Hematopoietic multipotent progenitor cell treated with erythropoietin and hydrocortisone succinate and interleukin-3 and kit ligand, for 17 days (in vitro differentiated cells): ENCODE results near the gene CLEC16A.

Source experiments
- DNase-seq: peaks from one replicate; pipeline ENCODE4 v3.0.0-alpha.2; 2015; ENCODE audit warnings: low spot score

The CLEC16A gene

GRCh38 chr16:11159282-11159681 is 214.9 kb downstream of the CLEC16A start:
- no peak for DNase-seq

DNA sequence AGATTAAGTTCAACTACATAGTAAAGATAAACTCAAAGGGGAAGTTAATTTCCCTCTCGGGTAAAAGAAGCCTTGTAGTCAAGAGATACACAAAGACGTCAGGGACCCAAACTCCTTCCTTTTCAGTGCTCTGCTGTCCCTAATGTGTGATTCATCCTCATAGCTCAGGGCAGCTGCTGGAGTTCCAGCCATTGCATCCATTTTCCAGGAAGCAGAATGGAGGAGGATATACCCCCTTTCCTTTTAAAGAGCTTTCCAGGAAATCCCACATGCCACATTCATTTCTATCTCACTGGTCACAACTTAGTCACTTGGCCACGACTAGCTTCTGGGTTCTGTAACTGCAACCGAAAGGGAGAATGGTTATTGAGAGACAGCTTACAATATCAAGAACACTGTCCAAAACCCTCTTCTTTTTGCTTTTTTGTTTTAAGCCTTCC is 216.3 kb downstream of the CLEC16A start:
- DNase-seq, result no peak

DNA sequence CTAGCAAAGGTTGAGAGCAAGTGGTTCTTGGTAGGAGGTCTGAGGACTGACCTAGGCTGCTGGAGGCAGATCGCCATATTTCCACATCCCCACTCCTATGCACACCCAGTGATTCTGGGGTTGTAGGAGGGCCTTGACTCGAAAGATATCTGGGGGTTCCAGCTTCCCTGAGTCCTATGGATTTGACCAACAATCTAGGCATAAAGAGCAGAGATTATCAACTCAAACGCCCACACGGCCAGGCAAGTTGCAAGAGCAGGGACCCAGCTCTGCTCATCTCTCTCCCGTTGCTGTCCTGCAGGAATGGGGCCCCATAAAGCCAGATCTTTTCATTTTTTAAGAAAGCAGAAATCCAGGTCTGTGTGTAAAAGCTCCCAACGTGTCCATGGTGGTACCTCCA is 217.1 kb downstream of the CLEC16A start:
- no peak for DNase-seq

- DNase-seq, result no peak
Measured at GRCh38 chr16:11161974-11162373, 217.6 kb downstream of the CLEC16A start.

DNA sequence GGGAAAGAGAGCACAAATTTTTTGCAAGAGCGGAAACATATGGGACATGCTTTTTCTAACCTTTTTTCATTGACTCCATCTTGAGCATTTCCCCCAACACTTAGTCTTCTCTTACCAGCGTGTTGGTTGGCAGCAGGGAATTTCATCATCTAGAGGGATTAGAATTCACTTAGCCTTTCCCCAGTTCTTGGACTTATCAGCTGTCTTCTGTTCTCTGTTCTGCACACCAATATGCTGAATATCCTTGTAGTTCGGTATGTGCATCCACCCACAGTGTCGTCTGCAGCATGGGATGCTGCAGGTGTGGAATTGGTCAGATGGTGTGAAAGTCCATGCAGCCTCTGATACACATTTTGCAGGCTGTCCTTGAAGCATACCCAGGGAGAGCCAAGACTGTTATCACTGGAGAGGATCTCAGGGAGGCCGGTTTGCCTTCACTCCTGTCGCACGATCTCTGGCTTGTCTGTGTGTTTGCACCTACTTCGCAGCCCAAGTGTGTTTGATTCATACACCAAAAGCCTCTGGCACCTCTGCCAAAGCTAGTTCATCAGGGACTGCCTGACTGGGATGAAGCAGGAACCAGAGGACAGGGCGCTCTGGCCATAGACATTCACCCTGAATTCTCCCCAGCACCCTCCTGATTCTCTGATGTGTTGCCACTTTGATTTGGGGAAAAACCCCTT is 218.4 kb downstream of the CLEC16A start:
- DNase-seq, result no peak

- no peak for DNase-seq
Measured at GRCh38 chr16:11163761-11164261, 219.4 kb downstream of the CLEC16A start.

DNA sequence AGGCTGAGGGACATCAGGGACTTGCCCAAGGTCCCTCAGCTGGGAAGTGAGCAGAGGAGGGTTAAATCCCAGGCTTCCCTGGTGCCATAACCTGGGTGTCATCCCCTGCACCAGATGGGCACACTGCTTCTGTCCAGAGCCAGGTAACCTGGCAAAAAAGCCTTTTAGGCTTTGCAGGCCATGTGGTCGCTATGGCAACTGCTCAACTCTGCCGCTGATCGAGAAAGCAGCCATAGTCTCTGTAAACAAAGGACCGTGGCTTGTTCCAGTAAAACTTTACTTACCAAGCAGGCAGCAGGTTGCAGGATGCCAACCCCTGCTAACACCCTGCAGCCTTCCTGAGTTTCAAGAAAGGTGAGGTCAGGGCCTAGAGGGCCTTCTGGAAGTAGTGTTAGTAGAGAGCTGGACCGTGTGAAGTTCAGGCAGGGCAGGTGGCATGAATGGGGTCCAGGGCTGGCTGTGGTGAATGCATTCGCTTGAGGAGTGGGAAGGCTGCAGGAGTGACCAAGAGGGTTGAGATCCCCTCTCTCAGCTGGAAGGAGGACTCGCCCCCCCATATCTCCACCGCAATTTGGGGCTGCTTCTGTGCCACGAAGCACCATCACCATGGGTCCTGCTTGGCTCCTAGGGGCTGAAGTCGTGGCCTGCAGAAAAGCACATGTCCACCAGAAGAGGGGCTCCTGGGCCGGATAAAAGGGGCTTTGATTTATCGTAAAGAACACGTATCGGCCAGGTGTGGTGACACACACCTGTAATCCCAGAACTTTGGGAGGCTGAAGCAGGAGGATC is 220.3 kb downstream of the CLEC16A start:
- DNase-seq, result no peak

GRCh38 chr16:11165349-11165748 is 221.0 kb downstream of the CLEC16A start:
- DNase-seq, result no peak

- DNase-seq, result no peak
Measured at GRCh38 chr16:11165894-11166665, 221.7 kb downstream of the CLEC16A start.

- DNase-seq, result no peak
Measured at GRCh38 chr16:11167581-11167980, 223.2 kb downstream of the CLEC16A start.

GRCh38 chr16:11168386-11169051 is 224.2 kb downstream of the CLEC16A start:
- no peak for DNase-seq

GRCh38 chr16:11169641-11170040 is 225.3 kb downstream of the CLEC16A start:
- no peak for DNase-seq

DNA sequence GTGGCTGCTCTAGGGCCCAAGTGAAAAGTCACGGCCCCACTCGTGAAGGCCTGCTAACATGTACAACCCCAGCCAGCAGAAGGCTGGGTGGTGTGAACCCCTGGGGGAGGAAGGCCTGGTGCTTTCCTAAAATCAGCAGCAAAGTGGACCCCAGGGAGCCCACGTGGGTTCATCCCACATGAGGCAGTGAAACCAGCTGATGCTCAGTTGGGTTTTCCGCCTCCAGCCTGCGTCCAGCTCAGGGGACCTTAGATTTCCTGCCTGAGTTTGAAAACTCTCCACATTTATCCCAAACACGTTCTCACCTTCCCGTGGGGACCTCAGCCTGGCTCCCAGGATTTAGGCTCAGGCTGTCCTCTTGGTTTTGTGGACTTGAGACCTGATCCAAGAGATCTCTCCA is 225.8 kb downstream of the CLEC16A start:
- no peak for DNase-seq

DNA sequence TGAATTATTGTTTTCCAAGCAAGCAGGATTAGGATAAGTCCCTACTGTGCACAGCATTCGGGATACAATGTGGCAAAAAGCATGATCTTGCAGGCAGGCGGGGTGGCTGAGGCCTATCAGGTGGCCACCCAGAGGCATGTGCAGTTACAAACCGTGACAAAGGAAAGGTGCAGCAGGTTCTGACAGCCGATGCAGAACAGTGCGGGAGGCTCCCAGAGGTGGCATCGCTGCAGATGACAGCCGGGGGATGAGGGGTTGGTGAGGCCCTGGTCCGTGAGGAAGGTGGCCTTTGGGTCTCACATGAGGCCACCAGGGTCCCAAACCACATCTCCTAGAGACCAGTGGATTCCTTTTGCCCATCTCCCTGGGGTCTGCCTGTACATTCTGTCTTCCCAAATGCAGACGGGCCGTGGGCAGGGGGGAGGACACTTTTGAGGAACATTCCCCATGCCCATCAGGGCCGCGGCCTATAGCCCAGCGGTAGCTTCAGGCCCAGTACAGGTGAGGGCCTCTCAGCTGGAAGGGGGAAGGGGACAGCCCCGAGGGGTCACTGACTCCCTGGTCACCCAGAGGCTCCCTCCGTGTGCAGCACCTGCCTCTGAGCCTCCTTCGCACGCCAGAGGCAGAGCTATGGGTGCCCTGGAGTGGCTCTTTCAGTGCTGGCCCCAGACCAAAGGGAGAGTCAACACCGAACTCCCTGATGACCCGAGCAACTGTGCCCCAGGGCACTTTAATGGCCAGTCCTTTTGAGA is 226.5 kb downstream of the CLEC16A start:
- no peak for DNase-seq

DNA sequence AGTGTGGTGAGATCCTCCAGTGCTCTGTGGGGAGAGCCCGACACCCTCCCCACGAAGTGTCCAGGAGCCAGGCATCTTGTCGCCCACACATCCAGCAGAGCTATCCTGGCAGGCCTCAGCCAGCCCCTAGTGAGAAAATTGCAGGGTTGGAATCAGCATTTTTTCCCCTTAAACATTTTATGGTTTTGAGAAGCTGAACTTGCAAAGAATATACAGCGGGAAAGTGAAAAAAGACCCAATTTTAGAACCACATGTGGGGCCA is 227.0 kb downstream of the CLEC16A start:
- no peak for DNase-seq

GRCh38 chr16:11171757-11172299 is 227.5 kb downstream of the CLEC16A start:
- DNase-seq, result no peak

DNA sequence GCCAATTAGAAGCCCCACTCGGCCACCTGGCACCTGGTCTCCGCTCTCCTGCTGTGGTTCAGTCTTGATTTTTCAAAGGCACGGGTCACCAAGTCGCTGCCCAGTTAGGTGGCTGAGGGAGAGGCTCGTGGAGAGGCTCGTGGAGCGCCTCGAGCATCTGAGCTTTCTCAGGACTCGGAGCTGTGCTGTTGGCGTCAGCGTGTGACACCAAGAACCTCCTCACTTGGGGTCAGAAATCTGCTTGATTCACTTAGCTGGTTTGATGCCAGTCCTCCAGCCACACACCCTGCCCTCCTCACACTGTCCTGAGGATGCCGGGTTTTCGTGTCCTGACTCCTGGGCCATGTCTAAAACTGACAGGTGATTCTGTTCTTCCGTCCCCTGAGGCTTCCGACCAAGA is 229.1 kb downstream of the CLEC16A start:
- no peak for DNase-seq

DNA sequence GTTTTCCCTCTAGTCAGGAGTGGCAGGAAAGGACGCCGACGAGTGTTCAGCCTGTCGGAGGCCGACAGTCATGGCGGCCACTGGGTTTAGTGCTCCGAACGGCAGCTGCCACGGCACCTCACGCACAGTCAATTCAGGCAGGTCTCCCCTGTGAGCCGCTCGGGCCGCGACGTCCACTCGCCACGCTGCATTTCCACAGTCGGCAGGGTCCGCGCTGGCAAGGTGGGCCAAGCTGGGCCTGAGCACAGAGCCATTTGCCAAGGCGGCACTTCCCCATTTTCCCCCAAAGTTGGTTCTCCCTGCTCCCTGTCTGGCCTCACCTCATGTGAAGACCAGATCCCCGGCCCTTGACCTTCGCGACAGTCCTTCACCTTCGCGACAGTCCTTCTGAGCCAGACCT is 229.8 kb downstream of the CLEC16A start:
- DNase-seq, result no peak

GRCh38 chr16:11175106-11175786 is 230.9 kb downstream of the CLEC16A start:
- no peak for DNase-seq

- DNase-seq, result no peak
Measured at GRCh38 chr16:11175787-11176341, 231.5 kb downstream of the CLEC16A start.
